ENCODE results near the gene MR1. TPM values are rescaled to one million over a fixed set of nuclear protein-coding genes. Genes with fewer than 3 reads are reported as not detected.

Gene MR1
- polyA plus RNA-seq, 4 donors: 1.1 to 17.1 (median 4.6) TPM

GRCh38 chr1:181011301-181012202 is 22.2 kb upstream of the MR1 start:
- 72 to 86% (median 84%) methylated on average over 3 of the region's 3 CpGs for WGBS, 3 donors
- Histone ChIP-seq H3K27me3 (ENCODE audit: control insufficient read depth in 3 of 3, insufficient read depth in 3 of 3, low read length in 3 of 3) (no peaks in the 10 kb centered on the region), H3K9me3 (ENCODE audit: control insufficient read depth in 2 of 2, insufficient read depth in 1 of 2, low read depth in 1 of 2, low read length in 1 of 2) (no peaks in the 10 kb centered on the region), H3K4me1 (ENCODE audit: control insufficient read depth in 3 of 3, insufficient read depth in 2 of 3, low read depth in 1 of 3, low read length in 2 of 3) (peaks cover 0 to 5% (median 4%) of the 10 kb centered on the region in 3 donors), H3K27ac (ENCODE audit: low read depth in 1 of 3, low read length in 2 of 3) (no peak overlapping the region), H3K4me3 (ENCODE audit: low read depth in 1 of 3, low read length in 3 of 3) (no peak overlapping the region), H3K36me3 (ENCODE audit: control insufficient read depth in 3 of 3, insufficient read depth in 2 of 3, low read depth in 1 of 3, low read length in 3 of 3) (peaks cover 0 to 2% (median 0%) of the 10 kb centered on the region in 3 donors)
- no peak for DNase-seq
- FAIRE-seq: no peak

GRCh38 chr1:181012203-181012745 is 21.5 kb upstream of the MR1 start:
- Histone ChIP-seq H3K27me3 (ENCODE audit: control insufficient read depth in 3 of 3, insufficient read depth in 3 of 3, low read length in 3 of 3) (no peaks in the 10 kb centered on the region), H3K4me1 (ENCODE audit: control insufficient read depth in 3 of 3, insufficient read depth in 2 of 3, low read depth in 1 of 3, low read length in 2 of 3) (peaks cover 0 to 5% (median 4%) of the 10 kb centered on the region in 3 donors), H3K36me3 (ENCODE audit: control insufficient read depth in 3 of 3, insufficient read depth in 2 of 3, low read depth in 1 of 3, low read length in 3 of 3) (peaks cover 0 to 2% (median 0%) of the 10 kb centered on the region in 3 donors), H3K9me3 (ENCODE audit: control insufficient read depth in 2 of 2, insufficient read depth in 1 of 2, low read depth in 1 of 2, low read length in 1 of 2) (no peaks in the 10 kb centered on the region), H3K27ac (ENCODE audit: low read depth in 1 of 3, low read length in 2 of 3) (no peak overlapping the region), H3K4me3 (ENCODE audit: low read depth in 1 of 3, low read length in 3 of 3) (no peak overlapping the region)
- FAIRE-seq (no peak), DNase-seq (no peak)
- 95 to 97% (median 96%) methylated on average over 4 of the region's 4 CpGs for WGBS, 3 donors

GRCh38 chr1:181013144-181013543 is 20.6 kb upstream of the MR1 start:
- 70 to 78% (median 73%) methylated on average over 5 of the region's 5 CpGs for WGBS, 3 donors
- Histone ChIP-seq H3K9me3 (ENCODE audit: control insufficient read depth in 2 of 2, insufficient read depth in 1 of 2, low read depth in 1 of 2, low read length in 1 of 2) (no peaks in the 10 kb centered on the region), H3K4me3 (ENCODE audit: low read depth in 1 of 3, low read length in 3 of 3) (no peak overlapping the region), H3K4me1 (ENCODE audit: control insufficient read depth in 3 of 3, insufficient read depth in 2 of 3, low read depth in 1 of 3, low read length in 2 of 3) (peaks cover 0 to 5% (median 4%) of the 10 kb centered on the region in 3 donors), H3K27ac (ENCODE audit: low read depth in 1 of 3, low read length in 2 of 3) (no peak overlapping the region), H3K27me3 (ENCODE audit: control insufficient read depth in 3 of 3, insufficient read depth in 3 of 3, low read length in 3 of 3) (no peaks in the 10 kb centered on the region), H3K36me3 (ENCODE audit: control insufficient read depth in 3 of 3, insufficient read depth in 2 of 3, low read depth in 1 of 3, low read length in 3 of 3) (peaks cover 0 to 3% (median 2%) of the 10 kb centered on the region in 3 donors)
- DNase-seq (no peak), FAIRE-seq (no peak)

DNA sequence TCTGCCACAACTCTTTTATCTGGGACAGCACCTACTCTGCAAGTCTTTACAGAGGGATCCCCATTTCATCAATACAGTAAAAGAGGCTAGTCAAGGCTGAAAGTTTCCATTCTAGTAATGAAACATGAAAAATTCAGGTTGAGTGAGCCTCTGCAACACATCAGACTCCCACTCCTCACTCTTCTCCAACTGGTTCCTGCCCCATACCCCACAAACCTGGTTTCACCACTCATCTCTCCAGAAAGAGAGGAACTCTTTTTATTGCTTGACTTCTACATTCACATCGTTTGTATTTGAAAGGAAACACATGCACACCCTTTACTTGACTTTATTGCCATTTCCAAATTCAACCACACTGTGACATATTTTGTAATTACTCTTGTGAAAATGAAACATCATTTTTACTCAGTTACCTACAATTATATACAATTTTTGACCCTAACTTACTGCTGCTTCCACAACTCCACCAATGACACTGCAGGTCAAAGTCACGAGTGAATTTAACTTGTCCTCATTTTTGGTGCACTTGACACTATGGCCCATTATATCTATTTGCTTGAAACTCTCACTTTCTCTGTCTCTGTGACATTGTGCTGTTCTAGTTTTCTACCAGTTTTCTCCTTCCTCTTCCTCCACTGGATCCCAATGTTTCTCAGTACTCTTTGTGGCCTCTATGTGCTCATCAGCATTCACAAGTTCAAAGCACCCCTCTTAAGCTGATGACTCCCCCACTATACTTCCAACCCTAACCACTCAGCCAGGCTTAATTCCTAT is 19.1 kb upstream of the MR1 start:
- Histone ChIP-seq H3K27me3 (ENCODE audit: control insufficient read depth in 3 of 3, insufficient read depth in 3 of 3, low read length in 3 of 3) (no peaks in the 10 kb centered on the region), H3K36me3 (ENCODE audit: control insufficient read depth in 3 of 3, insufficient read depth in 2 of 3, low read depth in 1 of 3, low read length in 3 of 3) (peaks cover 0 to 8% (median 2%) of the 10 kb centered on the region in 3 donors), H3K27ac (ENCODE audit: low read depth in 1 of 3, low read length in 2 of 3) (no peak overlapping the region), H3K4me1 (ENCODE audit: control insufficient read depth in 3 of 3, insufficient read depth in 2 of 3, low read depth in 1 of 3, low read length in 2 of 3) (peaks cover 2 to 5% (median 4%) of the 10 kb centered on the region in 3 donors), H3K9me3 (ENCODE audit: control insufficient read depth in 2 of 2, insufficient read depth in 1 of 2, low read depth in 1 of 2, low read length in 1 of 2) (no peaks in the 10 kb centered on the region), H3K4me3 (ENCODE audit: low read depth in 1 of 3, low read length in 3 of 3) (no peak overlapping the region)
- DNase-seq: no peak
- 60 to 75% (median 64%) methylated on average over 2 of the region's 2 CpGs for WGBS, 3 donors
- FAIRE-seq: no peak

DNA sequence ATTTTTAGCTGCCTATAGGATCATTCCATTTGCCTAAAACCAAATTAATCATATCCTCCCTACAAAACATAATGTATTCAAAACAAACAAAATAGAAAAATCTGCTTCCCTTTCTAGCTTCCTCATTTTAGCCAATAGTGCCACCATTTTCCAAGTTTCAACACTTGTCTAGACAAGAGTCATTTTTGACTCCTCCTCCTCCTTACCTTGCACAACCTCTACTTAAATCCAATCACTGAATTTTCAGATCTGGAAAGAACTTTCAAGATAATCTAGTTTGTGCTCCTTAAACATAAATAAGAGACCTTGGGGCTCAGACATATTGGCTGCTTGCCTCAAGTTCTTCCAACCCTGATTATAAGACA is 18.6 kb upstream of the MR1 start:
- H3K4me1 ChIP-seq (ENCODE audit: control insufficient read depth in 3 of 3, insufficient read depth in 2 of 3, low read depth in 1 of 3, low read length in 2 of 3): peaks cover 2 to 5% (median 4%) of the 10 kb centered on the region in 3 donors
- H3K9me3 ChIP-seq (ENCODE audit: control insufficient read depth in 2 of 2, insufficient read depth in 1 of 2, low read depth in 1 of 2, low read length in 1 of 2): no peaks in the 10 kb centered on the region
- H3K27me3 ChIP-seq (ENCODE audit: control insufficient read depth in 3 of 3, insufficient read depth in 3 of 3, low read length in 3 of 3): no peaks in the 10 kb centered on the region
- H3K4me3 ChIP-seq (ENCODE audit: low read depth in 1 of 3, low read length in 3 of 3): no peak overlapping the region
- no peak for FAIRE-seq
- H3K27ac ChIP-seq (ENCODE audit: low read depth in 1 of 3, low read length in 2 of 3): no peak overlapping the region
- peaks cover 0 to 9% (median 2%) of the 10 kb centered on the region in 3 donors for H3K36me3 ChIP-seq (ENCODE audit: control insufficient read depth in 3 of 3, insufficient read depth in 2 of 3, low read depth in 1 of 3, low read length in 3 of 3)
- no peak for DNase-seq

DNA sequence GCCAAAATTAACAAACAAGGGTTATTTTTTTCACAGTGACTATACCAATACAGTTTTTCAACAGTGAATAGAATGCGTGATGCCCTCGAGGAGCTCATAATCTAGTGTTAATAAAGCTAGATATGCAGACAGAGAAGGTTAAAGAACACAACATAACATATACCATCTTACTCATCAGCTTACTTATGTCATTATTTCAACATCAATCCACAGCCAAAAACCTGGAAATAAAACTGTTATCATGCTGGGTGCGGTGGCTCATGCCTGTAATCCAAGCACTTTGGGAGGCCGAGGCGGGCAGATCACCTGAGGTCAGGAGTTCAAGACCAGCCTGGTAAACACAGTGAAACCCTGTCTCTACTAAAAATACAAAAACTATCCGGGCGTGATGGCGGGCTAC is 17.2 kb upstream of the MR1 start:
- DNase-seq (no peak), FAIRE-seq (no peak)
- Histone ChIP-seq H3K4me3 (ENCODE audit: low read depth in 1 of 3, low read length in 3 of 3) (no peak overlapping the region), H3K9me3 (ENCODE audit: control insufficient read depth in 2 of 2, insufficient read depth in 1 of 2, low read depth in 1 of 2, low read length in 1 of 2) (no peaks in the 10 kb centered on the region), H3K27me3 (ENCODE audit: control insufficient read depth in 3 of 3, insufficient read depth in 3 of 3, low read length in 3 of 3) (no peaks in the 10 kb centered on the region), H3K4me1 (ENCODE audit: control insufficient read depth in 3 of 3, insufficient read depth in 2 of 3, low read depth in 1 of 3, low read length in 2 of 3) (peaks cover 4 to 8% (median 5%) of the 10 kb centered on the region in 3 donors), H3K36me3 (ENCODE audit: control insufficient read depth in 3 of 3, insufficient read depth in 2 of 3, low read depth in 1 of 3, low read length in 3 of 3) (peaks cover 0 to 9% (median 0%) of the 10 kb centered on the region in 3 donors), H3K27ac (ENCODE audit: low read depth in 1 of 3, low read length in 2 of 3) (no peak overlapping the region)
- WGBS, 3 donors: 80 to 88% (median 83%) methylated on average over 8 of the region's 8 CpGs

- no peak for DNase-seq
- no peak overlapping the region for H3K4me3 ChIP-seq (ENCODE audit: low read depth in 1 of 3, low read length in 3 of 3)
- no peak for FAIRE-seq
- peaks cover 0 to 9% (median 0%) of the 10 kb centered on the region in 3 donors for H3K36me3 ChIP-seq (ENCODE audit: control insufficient read depth in 3 of 3, insufficient read depth in 2 of 3, low read depth in 1 of 3, low read length in 3 of 3)
- H3K27me3 ChIP-seq (ENCODE audit: control insufficient read depth in 3 of 3, insufficient read depth in 3 of 3, low read length in 3 of 3): no peaks in the 10 kb centered on the region
- peaks cover 0 to 3% of the 10 kb centered on the region in 2 donors for H3K9me3 ChIP-seq (ENCODE audit: control insufficient read depth in 2 of 2, insufficient read depth in 1 of 2, low read depth in 1 of 2, low read length in 1 of 2)
- 36 to 58% (median 56%) methylated on average over 1 of the region's 1 CpG for WGBS, 3 donors
- peaks cover 0 to 4% (median 4%) of the 10 kb centered on the region in 3 donors for H3K4me1 ChIP-seq (ENCODE audit: control insufficient read depth in 3 of 3, insufficient read depth in 2 of 3, low read depth in 1 of 3, low read length in 2 of 3)
- H3K27ac ChIP-seq (ENCODE audit: low read depth in 1 of 3, low read length in 2 of 3): no peak overlapping the region
These were observed 14.7 kb upstream of the MR1 start for GRCh38 chr1:181018901-181019681.

DNA sequence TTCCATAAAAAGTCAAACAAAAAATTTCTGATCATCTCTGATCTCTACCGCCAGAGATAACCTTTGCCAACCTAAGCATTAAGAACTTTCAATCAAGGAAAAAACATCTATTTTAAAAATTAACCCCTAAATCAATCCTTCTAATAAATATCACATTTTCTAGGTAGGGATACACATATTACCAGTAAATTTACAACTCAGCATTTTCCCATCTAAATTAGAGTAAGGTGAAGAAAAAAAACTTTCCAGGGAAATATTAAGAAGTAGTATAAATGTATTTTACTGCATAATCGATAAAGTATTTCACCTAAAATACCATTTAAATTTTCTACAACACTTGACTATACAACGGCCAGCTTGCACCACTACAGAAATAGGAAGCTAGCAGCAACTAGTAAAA is 12.6 kb upstream of the MR1 start:
- FAIRE-seq (no peak), DNase-seq (no peak)
- Histone ChIP-seq H3K4me3 (ENCODE audit: low read depth in 1 of 3, low read length in 3 of 3) (peak overlapping the region in 2 of 3 donors; percentile 69 to 87), H3K27me3 (ENCODE audit: control insufficient read depth in 3 of 3, insufficient read depth in 3 of 3, low read length in 3 of 3) (no peaks in the 10 kb centered on the region), H3K4me1 (ENCODE audit: control insufficient read depth in 3 of 3, insufficient read depth in 2 of 3, low read depth in 1 of 3, low read length in 2 of 3) (peaks cover 0 to 4% (median 4%) of the 10 kb centered on the region in 3 donors), H3K9me3 (ENCODE audit: control insufficient read depth in 2 of 2, insufficient read depth in 1 of 2, low read depth in 1 of 2, low read length in 1 of 2) (peaks cover 0 to 3% of the 10 kb centered on the region in 2 donors), H3K27ac (ENCODE audit: low read depth in 1 of 3, low read length in 2 of 3) (peak overlapping the region in 1 of 3 donors; percentile 91), H3K36me3 (ENCODE audit: control insufficient read depth in 3 of 3, insufficient read depth in 2 of 3, low read depth in 1 of 3, low read length in 3 of 3) (peaks cover 0 to 9% (median 0%) of the 10 kb centered on the region in 3 donors)
- WGBS, 3 donors: 19 to 36% (median 28%) methylated on average over 3 of the region's 3 CpGs

Data from small intestine (tissue), 7 donors.